ENCODE data around the gene LCP2.

- TF ChIP-seq, protein P1, sequence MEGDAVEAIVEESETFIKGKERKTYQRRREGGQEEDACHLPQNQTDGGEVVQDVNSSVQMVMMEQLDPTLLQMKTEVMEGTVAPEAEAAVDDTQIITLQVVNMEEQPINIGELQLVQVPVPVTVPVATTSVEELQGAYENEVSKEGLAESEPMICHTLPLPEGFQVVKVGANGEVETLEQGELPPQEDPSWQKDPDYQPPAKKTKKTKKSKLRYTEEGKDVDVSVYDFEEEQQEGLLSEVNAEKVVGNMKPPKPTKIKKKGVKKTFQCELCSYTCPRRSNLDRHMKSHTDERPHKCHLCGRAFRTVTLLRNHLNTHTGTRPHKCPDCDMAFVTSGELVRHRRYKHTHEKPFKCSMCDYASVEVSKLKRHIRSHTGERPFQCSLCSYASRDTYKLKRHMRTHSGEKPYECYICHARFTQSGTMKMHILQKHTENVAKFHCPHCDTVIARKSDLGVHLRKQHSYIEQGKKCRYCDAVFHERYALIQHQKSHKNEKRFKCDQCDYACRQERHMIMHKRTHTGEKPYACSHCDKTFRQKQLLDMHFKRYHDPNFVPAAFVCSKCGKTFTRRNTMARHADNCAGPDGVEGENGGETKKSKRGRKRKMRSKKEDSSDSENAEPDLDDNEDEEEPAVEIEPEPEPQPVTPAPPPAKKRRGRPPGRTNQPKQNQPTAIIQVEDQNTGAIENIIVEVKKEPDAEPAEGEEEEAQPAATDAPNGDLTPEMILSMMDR (IDR thresholded peaks at IDR 0.05) = no peak
- no peak for TF ChIP-seq POLR2A (IDR thresholded peaks at IDR 0.05)
Measured at GRCh38 chr5:170228762-170229435, 68.7 kb downstream of the LCP2 start.

Measured in tibial nerve (tissue), 3 donors.